Liver (tissue), 9 donors: ENCODE measurements around the gene EXOC2. TPM values are rescaled to one million over a fixed set of nuclear protein-coding genes. Genes with fewer than 3 reads are reported as not detected.
A peak's percentile ranks its signal among the peaks of the same experiment; 100 is the strongest.
"Not testable (repeated sequence)": the region's sequence is repeated elsewhere in the genome, so short reads cannot be mapped to it uniquely, and the experiment has no call there.

ENCODE experiments used
- DNase-seq: peaks from one replicate; pipeline ENCODE4 v3.0.0-alpha.2; 2017; ENCODE audit warnings: low spot score
- H3K27ac ChIP-seq, 2 donors: one replicate each; pipeline ENCODE4 v1.7.0; 2013; ENCODE audit warnings: inconsistent platforms in 2 of 2, low read length in 2 of 2, control low read depth in 1 of 2, low read depth in 1 of 2, mild to moderate bottlenecking in 1 of 2
- H3K27me3 ChIP-seq, 4 donors: one replicate each; pipeline versions ENCODE4 v1.6.1 to v1.7.0; 2013; ENCODE audit warnings: low read length in 3 of 4, inconsistent platforms in 1 of 4, mild to moderate bottlenecking in 1 of 4, moderate library complexity in 1 of 4; ENCODE audit not compliant: control insufficient read depth in 4 of 4, insufficient read depth in 4 of 4
- H3K36me3 ChIP-seq, 4 donors: one replicate each; pipeline versions ENCODE4 v1.6.1 to v1.7.0; 2013; ENCODE audit warnings: low read length in 3 of 4, mild to moderate bottlenecking in 3 of 4, low read depth in 1 of 4, moderate library complexity in 1 of 4; ENCODE audit not compliant: control insufficient read depth in 4 of 4, insufficient read depth in 3 of 4
- H3K4me1 ChIP-seq, 4 donors: one replicate each; pipeline versions ENCODE4 v1.6.1 to v1.7.0; 2013; ENCODE audit warnings: low read length in 3 of 4, mild to moderate bottlenecking in 3 of 4, moderate library complexity in 1 of 4; ENCODE audit not compliant: control insufficient read depth in 4 of 4, insufficient read depth in 4 of 4
- H3K4me3 ChIP-seq, 3 donors: one replicate each; pipeline versions ENCODE4 v1.6.1 to v1.7.0; 2013; ENCODE audit warnings: low read length in 3 of 3, control low read depth in 1 of 3, low read depth in 1 of 3, mild to moderate bottlenecking in 1 of 3
- H3K9ac ChIP-seq, 2 donors: one replicate each; pipeline ENCODE4 v1.7.0; 2013; ENCODE audit warnings: low read length in 2 of 2, mild to moderate bottlenecking in 2 of 2, moderate library complexity in 2 of 2, control low read depth in 1 of 2, low read depth in 1 of 2
- H3K9me3 ChIP-seq, 4 donors: one replicate each; pipeline versions ENCODE4 v1.6.1 to v1.7.0; 2013; ENCODE audit warnings: low read length in 3 of 4; ENCODE audit not compliant: control insufficient read depth in 4 of 4
- EGR1 ChIP-seq, 2 donors: IDR thresholded peaks; 2 replicates each; pipeline ENCODE4 v1.6.1; 2016 to 2018; ENCODE audit warnings: antibody characterized with exemption in 2 of 2, low read depth in 2 of 2
- FOXA1 ChIP-seq: IDR thresholded peaks from 2 replicates; pipeline ENCODE4 v1.6.1; 2016; ENCODE audit warnings: antibody characterized with exemption
- FOXA2 ChIP-seq: IDR thresholded peaks from 2 replicates; pipeline ENCODE4 v1.6.1; 2016; ENCODE audit warnings: antibody characterized with exemption
- GABPA ChIP-seq, 2 donors: IDR thresholded peaks in 1 of 2; conservative IDR thresholded peaks in 1 of 2; 2 replicates each; pipeline ENCODE4 v1.6.1; 2016; ENCODE audit warnings: antibody characterized with exemption in 2 of 2, mild to moderate bottlenecking in 1 of 2, moderate library complexity in 1 of 2
- HNF4A ChIP-seq, 2 donors: conservative IDR thresholded peaks; 2 replicates each; pipeline ENCODE4 v1.6.1; 2016; ENCODE audit warnings: antibody characterized with exemption in 2 of 2, mild to moderate bottlenecking in 2 of 2
- JUND ChIP-seq, 2 donors: IDR thresholded peaks; 2 replicates each; pipeline ENCODE4 v1.6.1; 2016; ENCODE audit warnings: antibody characterized with exemption in 2 of 2
- NR2F2 ChIP-seq: IDR thresholded peaks from 2 replicates; pipeline ENCODE4 v1.6.1; 2016; ENCODE audit warnings: antibody characterized with exemption
- RAD21 ChIP-seq, 2 donors: IDR thresholded peaks; 2 replicates each; pipeline ENCODE4 v1.6.1; 2016; ENCODE audit warnings: antibody characterized with exemption in 2 of 2, mild to moderate bottlenecking in 2 of 2
- RXRA ChIP-seq, 2 donors: IDR thresholded peaks; 2 replicates each; pipeline ENCODE4 v1.6.1; 2017 to 2018; ENCODE audit warnings: antibody characterized with exemption in 2 of 2, mild to moderate bottlenecking in 1 of 2
- TAF1 ChIP-seq: conservative IDR thresholded peaks from 2 replicates; pipeline ENCODE4 v1.6.1; 2016; ENCODE audit warnings: antibody characterized with exemption, mild to moderate bottlenecking
- YY1 ChIP-seq: IDR thresholded peaks from 2 replicates; pipeline ENCODE4 v1.6.1; 2016; ENCODE audit warnings: antibody characterized with exemption, mild to moderate bottlenecking
- WGBS: extraction: QIAGEN DNeasy Blood & Tissue Kit; methylation state at CpG from one replicate; pipeline ENCODE4 v1.1.7; 2013; 5-methylcytosine and 5-hydroxymethylcytosine counted together
- polyA plus RNA-seq, 2 donors: library from polyadenylated mRNA; stranded (reverse) in 1 of 2; unstranded in 1 of 2; fragments of 200-250 nt in 1 of 2; fragments of >200 nt in 1 of 2; fragmentation: Nextera tagmentation in 1 of 2; extraction: Ambion mirVana in 1 of 2; gene quantifications; one replicate each; pipeline versions ENCODE4 v1.2.1 to v1.2.3, GENCODE V29; 2013 to 2015
- total RNA-seq, 2 donors: library from RNA; depleted of rRNA; stranded (reverse); fragments of >200 nt; gene quantifications; one replicate each; pipeline ENCODE4 v1.2.3, GENCODE V29; 2014
- TF ChIP-seq, protein P1 (sequence below): IDR thresholded peaks from 2 replicates; pipeline ENCODE4 v1.6.1; 2016; ENCODE audit warnings: antibody characterized with exemption
- TF ChIP-seq, protein P2 (sequence below): IDR thresholded peaks from 2 replicates; pipeline ENCODE4 v1.6.1; 2016; ENCODE audit warnings: antibody characterized with exemption
- donor health status: healthy.
- donor health status: healthy.
- donor health status: healthy.
- donor health status: healthy.
- donor health status: healthy.

EXOC2 gene
- total and polyA plus RNA-seq, 4 donors = 6.7 to 15.3 (median 9.2) TPM

DNA sequence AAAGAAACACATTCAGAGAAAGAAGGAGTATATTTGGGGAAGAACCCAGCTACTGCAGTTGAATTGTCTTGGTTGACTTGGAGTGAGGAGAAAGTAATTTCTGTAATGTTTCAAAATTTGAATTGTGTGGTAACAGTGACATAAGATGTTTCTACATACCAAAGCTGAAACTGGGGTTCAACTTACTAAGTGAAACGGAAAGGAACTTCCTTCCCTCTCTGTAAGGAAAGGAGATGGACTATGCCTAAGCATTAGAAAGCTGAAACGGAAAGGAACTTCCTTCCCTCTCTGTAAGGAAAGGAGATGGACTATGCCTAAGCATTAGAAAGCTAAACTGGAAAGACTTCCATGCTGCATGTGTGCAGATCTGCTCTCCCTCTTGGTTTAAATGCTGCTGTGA is 82.1 kb downstream of the EXOC2 start:
- no peaks in the 10 kb centered on the region for H3K27me3 ChIP-seq
- no peak for DNase-seq
- 64% methylated on average over 2 of the region's 2 CpGs for WGBS
- H3K9me3 ChIP-seq = no peaks in the 10 kb centered on the region
- no peaks in the 10 kb centered on the region for H3K4me1 ChIP-seq
- no peak overlapping the region for H3K27ac ChIP-seq
- peaks cover 0 to 6% (median 4%) of the 10 kb centered on the region in 4 donors for H3K36me3 ChIP-seq
- no peak overlapping the region for H3K9ac ChIP-seq
- no peak overlapping the region for H3K4me3 ChIP-seq
- TF ChIP-seq, protein P1, sequence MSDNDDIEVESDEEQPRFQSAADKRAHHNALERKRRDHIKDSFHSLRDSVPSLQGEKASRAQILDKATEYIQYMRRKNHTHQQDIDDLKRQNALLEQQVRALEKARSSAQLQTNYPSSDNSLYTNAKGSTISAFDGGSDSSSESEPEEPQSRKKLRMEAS = peak; percentile 9
- no peak for TF ChIP-seq YY1

DNA sequence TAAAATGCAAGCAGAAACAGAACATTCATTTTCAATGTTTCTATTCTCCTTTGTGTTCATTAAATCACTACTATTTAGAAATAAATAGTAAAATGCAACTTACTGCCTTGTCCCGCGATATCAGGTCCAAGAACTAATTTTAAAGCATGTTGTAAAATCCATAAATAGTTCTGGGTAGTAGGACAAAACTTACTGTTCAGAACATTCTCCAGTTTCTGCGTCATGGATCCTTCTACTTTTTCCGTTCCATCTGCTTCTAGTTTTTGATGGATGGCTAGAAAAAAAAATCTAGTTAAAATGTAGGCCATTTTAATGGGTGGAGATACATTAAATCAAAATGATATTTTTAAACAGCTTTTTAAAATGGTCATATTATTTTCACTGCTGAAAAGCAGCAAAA is 83.0 kb downstream of the EXOC2 start:
- peaks cover 0 to 6% (median 4%) of the 10 kb centered on the region in 4 donors for H3K36me3 ChIP-seq
- 97% methylated on average over 4 of the region's 4 CpGs for WGBS

DNA sequence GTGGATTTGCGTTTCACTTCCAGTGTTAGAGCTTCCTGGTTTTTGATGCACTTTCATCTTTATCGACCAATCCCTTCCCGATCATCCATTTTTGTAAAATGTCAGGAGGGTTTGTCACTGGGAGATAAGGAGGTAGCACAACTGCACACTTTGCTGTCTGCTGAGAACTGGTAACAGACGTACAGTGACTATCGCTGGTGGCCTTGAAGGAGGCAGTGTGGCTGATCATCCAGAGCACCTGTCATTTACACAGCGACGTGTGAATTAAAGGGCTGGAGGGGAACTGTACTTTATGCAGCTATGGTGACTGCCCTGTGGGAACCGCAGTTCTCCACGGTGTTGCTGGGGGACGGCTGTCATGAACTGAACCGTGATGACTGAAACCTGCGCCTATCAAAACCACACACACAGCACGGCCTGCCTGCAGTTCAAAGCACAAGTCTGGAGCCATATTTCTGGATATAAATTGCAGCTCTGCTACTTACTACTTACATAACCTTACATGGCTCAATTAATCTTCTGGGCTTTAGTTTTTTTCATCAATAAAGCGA is 86.0 kb downstream of the EXOC2 start:
- TF ChIP-seq EGR1 (IDR thresholded peaks at IDR 0.05; ENCODE audit: low read depth in 2 of 2) (no peak), FOXA2 (no peak), GABPA (IDR thresholded peaks at IDR 0.05 in 1 of 2, conservative IDR thresholded peaks at IDR 0.05 in 1 of 2) (no peak), NR2F2 (no peak), TAF1 (no peak), YY1 (no peak), HNF4A (conservative IDR thresholded peaks at IDR 0.05) (no peak), RXRA (IDR thresholded peaks at IDR 0.05) (no peak), FOXA1 (no peak), RAD21 (IDR thresholded peaks at IDR 0.05) (no peak), JUND (IDR thresholded peaks at IDR 0.05) (no peak)
- TF ChIP-seq, protein P2, sequence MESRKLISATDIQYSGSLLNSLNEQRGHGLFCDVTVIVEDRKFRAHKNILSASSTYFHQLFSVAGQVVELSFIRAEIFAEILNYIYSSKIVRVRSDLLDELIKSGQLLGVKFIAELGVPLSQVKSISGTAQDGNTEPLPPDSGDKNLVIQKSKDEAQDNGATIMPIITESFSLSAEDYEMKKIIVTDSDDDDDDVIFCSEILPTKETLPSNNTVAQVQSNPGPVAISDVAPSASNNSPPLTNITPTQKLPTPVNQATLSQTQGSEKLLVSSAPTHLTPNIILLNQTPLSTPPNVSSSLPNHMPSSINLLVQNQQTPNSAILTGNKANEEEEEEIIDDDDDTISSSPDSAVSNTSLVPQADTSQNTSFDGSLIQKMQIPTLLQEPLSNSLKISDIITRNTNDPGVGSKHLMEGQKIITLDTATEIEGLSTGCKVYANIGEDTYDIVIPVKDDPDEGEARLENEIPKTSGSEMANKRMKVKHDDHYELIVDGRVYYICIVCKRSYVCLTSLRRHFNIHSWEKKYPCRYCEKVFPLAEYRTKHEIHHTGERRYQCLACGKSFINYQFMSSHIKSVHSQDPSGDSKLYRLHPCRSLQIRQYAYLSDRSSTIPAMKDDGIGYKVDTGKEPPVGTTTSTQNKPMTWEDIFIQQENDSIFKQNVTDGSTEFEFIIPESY = no peak
- Histone ChIP-seq H3K9me3 (no peaks in the 10 kb centered on the region), H3K4me1 (no peaks in the 10 kb centered on the region), H3K36me3 (peaks cover 0 to 6% (median 3%) of the 10 kb centered on the region in 4 donors), H3K4me3 (no peak overlapping the region), H3K27ac (no peak overlapping the region), H3K27me3 (no peaks in the 10 kb centered on the region), H3K9ac (no peak overlapping the region)
- WGBS = 96% methylated on average over 14 of the region's 14 CpGs
- no peak for DNase-seq

More for the DNA sequence above, 83.0 kb downstream of the EXOC2 start:
- H3K4me1 ChIP-seq = no peaks in the 10 kb centered on the region
- H3K4me3 ChIP-seq = no peak overlapping the region
- no peak for DNase-seq
- H3K9me3 ChIP-seq = no peaks in the 10 kb centered on the region
- no peaks in the 10 kb centered on the region for H3K27me3 ChIP-seq
- no peak overlapping the region for H3K9ac ChIP-seq
- no peak overlapping the region for H3K27ac ChIP-seq
- no peak for TF ChIP-seq EGR1 (IDR thresholded peaks at IDR 0.05; ENCODE audit: low read depth in 2 of 2)

DNA sequence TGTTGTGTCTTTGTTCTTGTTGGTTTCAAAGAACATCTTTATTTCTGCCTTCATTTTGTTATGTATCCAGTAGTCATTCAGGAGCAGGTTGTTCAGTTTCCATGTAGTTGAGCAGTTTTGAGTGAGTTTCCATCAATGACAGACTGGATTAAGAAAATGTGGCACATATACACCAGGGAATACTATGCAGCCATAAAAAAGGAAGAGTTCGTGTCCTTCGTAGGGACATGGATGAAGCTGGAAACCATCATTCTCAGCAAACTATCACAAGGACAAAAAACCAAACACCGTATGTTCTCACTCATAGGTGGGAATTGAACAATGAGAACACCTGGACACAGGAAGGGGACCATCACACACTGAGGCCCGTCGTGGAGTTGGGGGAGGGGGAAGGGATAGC is 87.0 kb downstream of the EXOC2 start:
- not testable (repeated sequence) for H3K27me3 ChIP-seq, H3K4me3 ChIP-seq, H3K9me3 ChIP-seq, H3K36me3 ChIP-seq, DNase-seq, H3K27ac ChIP-seq, H3K4me1 ChIP-seq, H3K9ac ChIP-seq
- 95% methylated on average over 5 of the region's 5 CpGs for WGBS
